Non-pigmented ciliary epithelial cell (primary cell): ENCODE measurements around the gene MID1.

Experiments
- DNase-seq: peaks from one replicate; pipeline ENCODE4 v3.0.0-alpha.2; 2010; ENCODE audit warnings: low read depth

Gene MID1

DNA sequence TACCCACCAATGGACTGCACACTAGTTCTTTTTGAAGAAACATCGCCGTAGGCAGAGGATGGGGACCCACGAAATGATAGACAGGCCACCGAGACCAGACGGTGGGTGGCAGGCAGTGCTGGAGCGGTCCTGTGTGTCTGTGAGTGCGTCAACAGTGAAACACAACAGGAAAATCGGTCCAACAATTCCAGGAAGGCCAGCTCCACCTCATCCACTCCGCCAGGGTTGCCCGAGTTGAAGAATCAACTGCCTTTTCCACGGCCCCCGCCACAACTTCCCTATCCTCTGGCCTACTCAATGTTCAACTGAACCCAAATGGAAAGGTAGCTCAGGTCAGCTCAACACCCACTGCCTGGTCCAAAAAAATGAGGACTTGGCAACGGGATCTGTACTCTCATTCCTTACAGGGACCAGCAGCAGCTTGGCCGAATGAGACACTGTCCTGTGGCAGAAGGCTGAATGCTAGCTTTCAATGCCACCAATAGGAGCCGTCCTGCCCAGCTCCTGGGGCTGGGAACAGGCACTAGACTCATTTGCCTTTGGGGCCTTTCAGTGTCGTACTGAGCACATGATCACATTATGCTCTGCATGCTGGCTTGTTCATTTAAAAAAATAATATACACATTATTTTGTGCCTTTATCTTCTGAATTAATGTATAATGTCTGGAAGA is 43.5 kb downstream of the MID1 start:
- DNase-seq = no peak

DNA sequence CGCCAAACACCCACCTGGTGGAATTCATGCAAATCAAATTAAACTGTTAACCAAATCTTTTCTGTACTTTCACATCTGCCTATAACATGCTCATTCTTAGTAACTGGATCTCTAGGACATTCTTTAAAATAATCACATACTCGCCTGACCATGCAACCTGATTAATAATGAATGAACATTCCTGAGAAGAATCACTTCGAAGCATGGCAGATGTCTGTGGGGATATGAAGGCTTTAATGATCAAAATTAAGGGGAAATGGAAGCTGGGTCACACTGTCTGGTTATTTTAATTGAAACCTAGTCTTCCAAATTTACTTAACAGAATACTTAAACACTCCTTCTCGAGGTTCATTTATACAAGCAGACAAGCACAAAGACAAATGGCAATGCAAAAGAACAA is 44.2 kb downstream of the MID1 start:
- no peak for DNase-seq

DNA sequence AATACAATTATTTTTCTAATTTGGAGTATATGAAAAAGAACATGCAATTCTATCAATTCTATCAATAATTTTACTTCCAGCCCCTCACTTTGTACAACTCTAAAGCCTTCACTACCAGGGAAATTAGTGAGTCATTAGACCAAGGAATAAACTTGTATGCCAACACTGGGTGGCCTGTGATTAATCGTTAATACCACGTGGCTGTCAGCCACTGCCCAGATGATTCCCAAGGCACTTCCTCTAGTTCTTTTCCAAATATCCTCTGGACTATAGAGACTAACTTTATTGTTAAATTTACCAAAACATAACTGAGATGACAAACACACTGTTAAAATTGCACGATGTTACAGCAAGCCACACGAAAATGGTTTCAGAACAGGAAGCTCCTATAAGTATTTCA is 45.7 kb downstream of the MID1 start:
- no peak for DNase-seq

DNA sequence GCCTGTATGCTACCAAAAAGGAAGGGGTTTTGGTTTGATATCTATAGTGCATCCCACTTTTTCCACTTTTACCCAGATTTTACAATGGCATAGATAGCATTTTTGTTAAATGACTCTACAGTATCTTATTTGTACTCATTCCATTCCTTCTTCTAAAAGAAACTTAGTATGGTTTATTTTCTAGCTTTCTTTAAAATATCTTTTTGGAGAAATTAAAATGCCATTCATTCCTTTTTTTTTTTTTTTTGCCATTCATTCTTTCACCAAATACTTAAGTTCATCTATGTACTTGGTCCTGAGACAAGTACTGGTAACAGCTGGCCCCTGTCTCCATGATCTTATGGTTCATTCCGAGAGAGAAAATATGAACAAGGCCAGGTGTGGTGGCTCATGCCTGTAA is 49.1 kb downstream of the MID1 start:
- DNase-seq = no peak

- no peak for DNase-seq
Measured at GRCh38 chrX:10570601-10571000, 49.8 kb downstream of the MID1 start.

- peak; percentile 63 for DNase-seq
Measured at GRCh38 chrX:10569946-10570345, 50.4 kb downstream of the MID1 start.

DNA sequence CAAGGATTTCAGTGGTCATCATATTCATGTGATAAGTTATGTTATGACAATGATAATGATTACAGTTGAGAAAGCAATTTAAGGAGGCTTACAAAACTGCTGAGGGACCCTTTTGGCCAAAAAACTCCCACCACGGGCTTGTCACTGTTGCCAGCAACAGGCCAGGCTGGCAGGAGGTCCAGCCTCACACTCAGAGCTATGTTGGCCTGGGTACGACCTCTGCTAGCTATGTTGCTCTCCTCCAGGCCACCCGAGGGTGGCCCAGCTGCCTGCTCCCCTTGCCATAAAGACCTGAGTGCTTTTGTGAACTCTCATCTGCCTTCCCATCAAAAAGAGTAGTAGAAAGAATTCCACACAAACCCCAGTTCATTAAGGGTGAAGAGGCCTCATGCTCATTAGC is 52.0 kb downstream of the MID1 start:
- DNase-seq = no peak

- DNase-seq = no peak
Measured at GRCh38 chrX:10567136-10567535, 53.2 kb downstream of the MID1 start.

DNA sequence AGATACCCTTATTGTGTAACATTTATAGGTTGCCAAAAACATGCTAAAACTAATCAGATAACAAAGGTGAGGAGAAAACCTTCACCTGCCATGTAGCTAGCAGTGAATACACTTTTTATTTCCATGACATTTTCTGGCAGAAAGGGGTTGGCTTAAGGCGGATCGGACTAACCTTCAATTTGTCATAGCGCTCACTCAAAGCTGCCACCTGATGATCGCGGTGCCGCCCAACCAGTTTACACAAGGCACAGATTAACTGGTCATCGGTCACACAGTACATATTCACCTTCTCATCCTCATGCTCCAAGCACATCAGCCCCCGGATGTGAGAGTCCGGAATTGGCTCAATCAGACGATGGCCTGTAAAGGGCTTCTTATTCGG is 53.7 kb downstream of the MID1 start:
- DNase-seq = no peak

- DNase-seq = no peak
Measured at GRCh38 chrX:10564484-10564883, 55.9 kb downstream of the MID1 start.

DNA sequence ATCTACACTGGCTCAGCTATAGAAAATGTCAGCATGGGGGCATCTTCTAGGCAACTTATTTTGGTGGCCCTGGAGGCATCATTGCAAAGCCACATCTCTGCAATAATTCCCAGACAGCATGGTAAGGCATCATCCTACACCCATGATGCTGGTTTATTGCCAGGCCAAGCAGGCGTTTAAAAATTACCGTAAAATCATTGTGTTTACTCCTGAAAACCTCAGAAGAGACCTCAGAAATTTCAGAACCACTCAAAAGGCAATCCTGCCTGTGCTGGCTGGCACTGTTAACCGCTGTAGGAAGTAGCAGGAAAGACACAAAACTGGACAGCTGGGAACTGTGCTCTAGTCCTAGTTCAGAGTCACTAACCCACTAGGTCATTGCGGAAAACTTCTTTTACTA is 63.2 kb downstream of the MID1 start:
- DNase-seq = no peak

- no peak for DNase-seq
Measured at GRCh38 chrX:10556405-10556804, 64.0 kb downstream of the MID1 start.

GRCh38 chrX:10555846-10556245 is 64.5 kb downstream of the MID1 start:
- no peak for DNase-seq

GRCh38 chrX:10554612-10555270 is 65.6 kb downstream of the MID1 start:
- no peak for DNase-seq

DNA sequence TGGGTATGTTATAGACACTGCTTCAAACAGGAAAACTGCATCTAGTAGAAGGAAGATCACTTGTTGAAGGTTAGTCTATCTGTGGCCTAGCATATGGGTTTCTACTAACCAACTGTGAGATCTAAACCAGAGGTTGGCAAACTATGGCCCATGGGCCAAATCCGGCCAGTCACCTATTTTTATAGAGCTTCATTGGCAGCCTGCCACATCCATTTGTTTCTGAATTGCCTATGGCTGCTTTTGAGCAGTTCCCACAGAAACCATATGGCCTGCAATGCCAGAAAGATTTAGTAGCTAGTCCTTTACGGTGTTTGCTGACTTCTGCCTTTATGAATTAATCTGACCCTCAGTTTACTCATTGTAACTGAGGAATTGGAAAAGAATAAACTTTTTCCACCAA is 71.1 kb downstream of the MID1 start:
- no peak for DNase-seq

GRCh38 chrX:10548688-10549087 is 71.7 kb downstream of the MID1 start:
- no peak for DNase-seq

DNA sequence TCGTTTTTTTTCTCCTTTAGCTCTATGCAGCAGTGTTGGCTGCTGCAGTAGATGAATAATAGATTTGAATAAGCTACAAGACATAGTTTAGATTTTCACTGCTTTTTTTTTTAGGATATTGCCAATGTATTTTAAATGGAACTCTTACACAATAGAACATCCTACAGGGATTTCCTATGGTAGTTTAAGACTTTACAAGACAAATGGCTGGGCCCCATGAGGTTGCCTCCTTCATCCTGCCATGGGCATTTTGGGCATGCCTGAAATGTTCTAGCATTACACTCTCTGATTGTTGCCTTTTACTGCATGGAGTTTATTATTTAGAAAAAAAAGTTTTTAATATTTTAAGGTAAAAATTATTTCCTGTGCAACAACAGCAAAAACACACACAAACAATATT is 74.5 kb downstream of the MID1 start:
- DNase-seq = no peak

DNA sequence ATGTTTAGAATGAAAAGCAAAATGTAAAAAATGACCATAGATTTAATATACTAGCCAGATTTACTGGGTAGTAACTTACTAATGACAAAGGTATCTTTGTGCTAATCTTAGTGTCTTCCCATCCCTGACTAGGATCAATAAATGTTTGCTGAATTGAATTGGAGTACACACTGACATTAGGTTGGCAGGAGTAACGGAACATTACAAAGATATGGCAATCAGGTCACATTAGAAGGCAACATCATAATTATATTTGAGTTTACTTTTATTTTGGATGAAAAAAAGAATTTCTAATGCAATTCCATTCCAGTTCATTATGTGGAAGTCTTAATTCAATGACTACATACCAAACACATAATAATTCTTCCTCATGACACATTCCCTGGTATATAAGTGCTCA is 77.8 kb downstream of the MID1 start:
- DNase-seq = no peak

DNA sequence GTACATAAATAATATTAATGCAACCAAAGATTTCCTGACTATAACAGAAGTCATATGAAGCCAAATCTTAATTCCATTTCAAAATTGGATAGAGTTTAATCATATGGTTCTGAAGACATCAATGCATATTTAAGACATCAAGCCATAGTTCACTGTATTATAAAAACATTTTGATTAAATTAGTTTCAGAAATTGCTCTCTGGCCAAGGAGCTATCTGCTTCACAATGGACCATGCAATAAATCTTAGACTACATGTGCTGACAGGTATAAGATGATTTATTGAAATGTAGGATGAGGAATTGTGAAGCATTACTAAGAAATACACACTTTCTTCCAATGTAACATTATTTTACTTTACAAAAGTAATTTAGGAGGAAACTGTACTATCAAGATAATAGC is 81.6 kb downstream of the MID1 start:
- no peak for DNase-seq

GRCh38 chrX:10537308-10537707 is 83.1 kb downstream of the MID1 start:
- no peak for DNase-seq

DNA sequence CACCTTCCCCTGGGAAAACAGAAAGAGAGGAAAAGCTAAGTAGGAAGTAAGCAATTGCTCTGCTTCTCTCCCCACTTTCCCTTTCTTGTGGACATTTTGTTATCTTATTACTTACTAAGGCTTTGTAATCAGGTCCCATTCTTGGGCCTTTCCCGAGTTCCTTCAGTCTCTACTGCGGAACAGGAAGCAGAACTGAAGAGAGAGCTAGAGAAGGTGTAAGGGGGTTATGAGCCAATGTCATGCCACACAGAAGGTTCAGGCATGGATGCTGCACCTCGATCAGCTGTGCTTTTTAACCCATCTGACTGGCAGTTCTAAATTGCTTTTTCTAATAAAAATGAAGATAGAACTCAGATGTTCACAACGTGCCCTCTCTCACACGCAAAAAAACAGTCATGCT is 83.6 kb downstream of the MID1 start:
- DNase-seq = no peak

DNA sequence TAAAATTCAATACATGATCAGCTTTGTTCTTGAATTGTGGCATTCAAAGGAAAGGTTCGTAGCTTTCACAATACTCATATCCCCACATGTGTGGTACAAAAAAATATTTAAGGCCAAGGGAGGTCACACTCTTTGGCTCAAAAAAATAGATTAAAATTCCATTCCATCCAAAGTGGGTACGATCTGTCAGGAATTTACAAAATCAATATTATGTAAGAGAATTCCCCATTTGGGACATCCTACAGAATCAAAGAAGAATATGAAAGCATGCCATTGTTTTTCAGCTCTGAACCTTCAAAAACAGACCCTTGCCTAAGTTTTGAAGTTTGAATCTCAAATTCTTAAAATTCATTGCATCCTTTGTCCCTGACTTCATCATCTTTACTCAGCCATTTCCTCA is 85.8 kb downstream of the MID1 start:
- no peak for DNase-seq

DNA sequence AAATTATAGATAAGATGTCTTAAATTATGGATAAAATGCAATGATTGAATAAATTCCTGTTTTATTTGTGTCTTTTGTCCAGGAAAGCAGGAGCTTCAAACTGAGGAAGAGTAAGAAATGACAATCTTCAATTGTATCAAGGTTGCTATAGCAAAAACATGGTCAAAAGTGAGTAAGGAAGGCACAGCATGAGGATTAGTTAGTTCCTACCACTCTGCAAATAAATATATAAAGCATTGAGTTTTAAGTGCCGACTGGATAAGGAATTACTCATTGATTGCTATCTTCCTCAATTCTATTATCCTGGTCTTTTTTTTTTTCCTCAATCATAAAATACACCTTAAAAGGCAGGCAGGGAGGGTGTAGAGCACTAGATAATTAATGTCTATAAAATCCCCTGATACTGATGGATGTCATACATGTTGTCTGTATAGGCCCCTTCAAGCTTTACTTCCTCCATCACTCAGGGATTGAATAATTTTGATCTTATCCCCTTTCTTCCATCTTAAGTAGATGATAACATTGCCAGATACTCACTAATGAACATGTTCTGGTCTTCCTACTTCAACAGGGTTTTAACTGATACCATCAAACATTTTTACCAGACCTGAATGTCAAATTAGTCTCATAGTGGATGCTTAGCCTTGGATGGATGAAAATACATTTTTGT is 86.6 kb downstream of the MID1 start:
- DNase-seq = no peak

DNA sequence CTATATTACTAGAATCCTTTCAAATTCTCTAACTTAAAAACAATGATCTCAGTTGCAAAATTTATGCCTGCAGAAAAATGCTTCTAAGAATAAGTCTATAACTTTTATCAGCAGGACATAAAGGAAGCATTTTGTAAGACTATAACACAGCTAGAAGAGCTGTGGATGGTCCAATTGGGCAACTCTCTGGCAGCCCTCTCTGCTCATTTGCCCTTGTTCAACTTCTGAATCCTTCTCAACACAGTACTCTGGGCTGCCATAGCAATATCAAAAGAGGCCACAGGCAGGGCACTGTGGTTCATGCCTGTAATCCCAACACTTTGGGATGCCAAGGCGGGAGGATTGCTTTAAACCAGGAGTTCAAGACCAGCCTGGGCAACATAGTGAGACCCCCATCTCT is 88.5 kb downstream of the MID1 start:
- no peak for DNase-seq
